GM12873 (cell line): ENCODE data around the gene IL17RC.
A peak's percentile ranks its signal among the peaks of the same experiment; 100 is the strongest.

Experiments used
- TF ChIP-seq, protein P1 (sequence below): IDR thresholded peaks from 2 replicates; pipeline ENCODE4 v1.5.1; 2012; ENCODE audit warnings: low read depth, mild to moderate bottlenecking, moderate library complexity, low read length, control low read depth; ENCODE audit not compliant: insufficient read depth; ENCODE audit errors: missing control alignments

The IL17RC gene

DNA sequence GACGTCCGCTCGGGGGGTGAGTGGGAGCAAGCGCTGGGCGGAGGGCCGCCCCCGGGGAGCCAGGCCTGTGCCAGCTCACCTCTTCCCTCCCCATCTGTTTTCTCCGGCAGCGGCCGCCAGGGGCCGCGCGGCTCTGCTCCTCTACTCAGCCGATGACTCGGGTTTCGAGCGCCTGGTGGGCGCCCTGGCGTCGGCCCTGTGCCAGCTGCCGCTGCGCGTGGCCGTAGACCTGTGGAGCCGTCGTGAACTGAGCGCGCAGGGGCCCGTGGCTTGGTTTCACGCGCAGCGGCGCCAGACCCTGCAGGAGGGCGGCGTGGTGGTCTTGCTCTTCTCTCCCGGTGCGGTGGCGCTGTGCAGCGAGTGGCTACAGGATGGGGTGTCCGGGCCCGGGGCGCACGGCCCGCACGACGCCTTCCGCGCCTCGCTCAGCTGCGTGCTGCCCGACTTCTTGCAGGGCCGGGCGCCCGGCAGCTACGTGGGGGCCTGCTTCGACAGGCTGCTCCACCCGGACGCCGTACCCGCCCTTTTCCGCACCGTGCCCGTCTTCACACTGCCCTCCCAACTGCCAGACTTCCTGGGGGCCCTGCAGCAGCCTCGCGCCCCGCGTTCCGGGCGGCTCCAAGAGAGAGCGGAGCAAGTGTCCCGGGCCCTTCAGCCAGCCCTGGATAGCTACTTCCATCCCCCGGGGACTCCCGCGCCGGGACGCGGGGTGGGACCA is 16.1 kb downstream of the IL17RC start:
- TF ChIP-seq, protein P1, sequence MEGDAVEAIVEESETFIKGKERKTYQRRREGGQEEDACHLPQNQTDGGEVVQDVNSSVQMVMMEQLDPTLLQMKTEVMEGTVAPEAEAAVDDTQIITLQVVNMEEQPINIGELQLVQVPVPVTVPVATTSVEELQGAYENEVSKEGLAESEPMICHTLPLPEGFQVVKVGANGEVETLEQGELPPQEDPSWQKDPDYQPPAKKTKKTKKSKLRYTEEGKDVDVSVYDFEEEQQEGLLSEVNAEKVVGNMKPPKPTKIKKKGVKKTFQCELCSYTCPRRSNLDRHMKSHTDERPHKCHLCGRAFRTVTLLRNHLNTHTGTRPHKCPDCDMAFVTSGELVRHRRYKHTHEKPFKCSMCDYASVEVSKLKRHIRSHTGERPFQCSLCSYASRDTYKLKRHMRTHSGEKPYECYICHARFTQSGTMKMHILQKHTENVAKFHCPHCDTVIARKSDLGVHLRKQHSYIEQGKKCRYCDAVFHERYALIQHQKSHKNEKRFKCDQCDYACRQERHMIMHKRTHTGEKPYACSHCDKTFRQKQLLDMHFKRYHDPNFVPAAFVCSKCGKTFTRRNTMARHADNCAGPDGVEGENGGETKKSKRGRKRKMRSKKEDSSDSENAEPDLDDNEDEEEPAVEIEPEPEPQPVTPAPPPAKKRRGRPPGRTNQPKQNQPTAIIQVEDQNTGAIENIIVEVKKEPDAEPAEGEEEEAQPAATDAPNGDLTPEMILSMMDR = peak; percentile 89

GRCh38 chr3:9933561-9934234 is 16.8 kb downstream of the IL17RC start, which contains the start of gene CRELD1:
Gene CRELD1, plus strand, starts transcription at chr3:9933834. Its CDS starts 605 bp downstream, at chr3:9934439.
- TF ChIP-seq, protein P1 = no peak

DNA sequence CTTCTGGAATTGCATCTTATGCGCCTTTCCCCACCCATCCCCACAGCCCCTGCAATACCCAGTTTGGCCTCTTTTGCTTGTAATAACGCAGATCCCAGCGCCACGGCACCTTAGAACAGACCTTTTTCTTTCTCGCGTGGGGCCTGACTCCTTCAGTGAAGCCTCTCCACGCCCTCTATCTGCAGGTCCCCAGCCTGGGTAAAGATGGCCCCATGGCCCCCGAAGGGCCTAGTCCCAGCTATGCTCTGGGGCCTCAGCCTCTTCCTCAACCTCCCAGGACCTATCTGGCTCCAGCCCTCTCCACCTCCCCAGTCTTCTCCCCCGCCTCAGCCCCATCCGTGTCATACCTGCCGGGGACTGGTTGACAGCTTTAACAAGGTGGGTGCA is 17.3 kb downstream of the IL17RC start:
- TF ChIP-seq, protein P1 = peak; percentile 29

- TF ChIP-seq, protein P1 = no peak
Measured at GRCh38 chr3:9934993-9935392, 18.1 kb downstream of the IL17RC start.

- TF ChIP-seq, protein P1 = no peak
Measured at GRCh38 chr3:9935966-9936510, 19.1 kb downstream of the IL17RC start.

DNA sequence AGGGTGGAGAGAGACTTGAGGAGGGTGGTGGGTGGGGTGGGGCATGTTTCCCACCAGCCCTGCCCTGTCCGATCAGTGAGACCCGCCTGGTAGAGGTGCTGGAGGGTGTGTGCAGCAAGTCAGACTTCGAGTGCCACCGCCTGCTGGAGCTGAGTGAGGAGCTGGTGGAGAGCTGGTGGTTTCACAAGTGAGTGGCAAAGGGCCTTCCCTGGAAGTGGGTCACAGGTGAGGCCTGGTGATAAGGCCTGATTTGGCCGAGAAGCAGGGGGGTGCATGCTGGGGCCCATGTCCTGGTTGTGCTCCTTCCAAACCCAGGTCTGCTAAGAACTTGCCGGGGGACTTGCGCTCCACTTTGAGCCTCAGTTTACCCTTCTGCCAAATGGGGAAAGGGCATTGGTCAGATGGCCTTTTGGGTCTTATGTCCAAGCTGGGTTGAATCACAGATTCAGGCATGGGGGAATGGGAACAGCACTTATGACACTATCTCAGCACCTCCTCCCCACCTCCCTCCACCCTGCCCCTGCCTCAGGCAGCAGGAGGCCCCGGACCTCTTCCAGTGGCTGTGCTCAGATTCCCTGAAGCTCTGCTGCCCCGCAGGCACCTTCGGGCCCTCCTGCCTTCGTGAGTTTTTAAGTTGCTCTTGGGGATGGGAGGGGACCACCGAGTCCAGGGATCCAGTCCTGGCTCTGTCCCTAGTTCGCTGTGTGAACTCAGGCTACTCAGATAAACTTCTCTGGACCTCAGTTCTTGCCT is 20.8 kb downstream of the IL17RC start:
- TF ChIP-seq, protein P1 = no peak

DNA sequence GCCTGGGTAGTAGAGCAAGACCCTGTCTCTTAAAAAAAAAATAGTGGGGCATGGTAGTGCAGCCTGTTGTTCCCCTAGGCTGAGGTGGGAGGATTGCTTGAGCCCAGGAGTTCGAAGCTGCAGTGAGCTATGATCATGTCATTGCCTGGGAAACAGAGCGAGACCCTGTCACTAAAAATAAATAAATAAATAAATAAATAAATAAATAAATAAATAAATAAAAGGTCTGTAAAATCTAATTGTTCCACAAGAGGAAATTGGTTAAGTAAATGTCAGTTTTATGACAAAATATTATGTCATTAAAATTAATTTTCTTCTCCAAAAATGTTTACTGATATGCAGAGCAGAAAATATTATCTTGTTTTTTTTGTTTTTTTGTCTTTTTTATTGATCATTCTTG is 22.1 kb downstream of the IL17RC start:
- TF ChIP-seq, protein P1 = no peak
